ENCODE measurements around the gene KCNH3.
"Not testable (repeated sequence)": the region's sequence is repeated elsewhere in the genome, so short reads cannot be mapped to it uniquely, and the experiment has no call there.

The KCNH3 gene

GRCh38 chr12:49538510-49539403 lies at the start of gene KCNH3:
KCNH3 (plus strand) TSS chr12:49539030; CDS start chr12:49539417, 387 bp downstream.
- no peak for DNase-seq (ENCODE audit: low read depth, low spot score)

GRCh38 chr12:49489154-49489553 lies 49.7 kb upstream of the KCNH3 start:
- no peak for DNase-seq (ENCODE audit: low read depth, low spot score)

GRCh38 chr12:49489720-49490119 lies 49.1 kb upstream of the KCNH3 start:
- no peak for DNase-seq (ENCODE audit: low read depth, low spot score)

GRCh38 chr12:49491823-49492222 lies 47.0 kb upstream of the KCNH3 start:
- no peak for DNase-seq (ENCODE audit: low read depth, low spot score)

- no peak for DNase-seq (ENCODE audit: low read depth, low spot score)
Measured at GRCh38 chr12:49493900-49494299, 44.9 kb upstream of the KCNH3 start.

GRCh38 chr12:49496417-49497360 lies 42.1 kb upstream of the KCNH3 start:
- DNase-seq (ENCODE audit: low read depth, low spot score) = no peak

GRCh38 chr12:49501895-49502294 lies 36.9 kb upstream of the KCNH3 start:
- DNase-seq (ENCODE audit: low read depth, low spot score) = no peak

- no peak for DNase-seq (ENCODE audit: low read depth, low spot score)
Measured at GRCh38 chr12:49502590-49502989, 36.2 kb upstream of the KCNH3 start.

GRCh38 chr12:49503674-49504180 lies 35.1 kb upstream of the KCNH3 start:
- no peak for DNase-seq (ENCODE audit: low read depth, low spot score)

- no peak for DNase-seq (ENCODE audit: low read depth, low spot score)
Measured at GRCh38 chr12:49505672-49506071, 33.2 kb upstream of the KCNH3 start.

- no peak for DNase-seq (ENCODE audit: low read depth, low spot score)
Measured at GRCh38 chr12:49507139-49507538, 31.7 kb upstream of the KCNH3 start.

GRCh38 chr12:49509681-49510080 lies 29.1 kb upstream of the KCNH3 start:
- DNase-seq (ENCODE audit: low read depth, low spot score) = not testable (repeated sequence)

- DNase-seq (ENCODE audit: low read depth, low spot score) = no peak
Measured at GRCh38 chr12:49511410-49511809, 27.4 kb upstream of the KCNH3 start.

- no peak for DNase-seq (ENCODE audit: low read depth, low spot score)
Measured at GRCh38 chr12:49512546-49512945, 26.3 kb upstream of the KCNH3 start.

- DNase-seq (ENCODE audit: low read depth, low spot score) = no peak
Measured at GRCh38 chr12:49515266-49515665, 23.6 kb upstream of the KCNH3 start.

- no peak for DNase-seq (ENCODE audit: low read depth, low spot score)
Measured at GRCh38 chr12:49518914-49519573, 19.8 kb upstream of the KCNH3 start.

- DNase-seq (ENCODE audit: low read depth, low spot score) = no peak
Measured at GRCh38 chr12:49519574-49519936, 19.3 kb upstream of the KCNH3 start.

GRCh38 chr12:49521389-49521788 lies 17.4 kb upstream of the KCNH3 start:
- DNase-seq (ENCODE audit: low read depth, low spot score) = no peak

- DNase-seq (ENCODE audit: low read depth, low spot score) = no peak
Measured at GRCh38 chr12:49524660-49525324, 14.0 kb upstream of the KCNH3 start.

GRCh38 chr12:49525942-49526341 lies 12.9 kb upstream of the KCNH3 start:
- no peak for DNase-seq (ENCODE audit: low read depth, low spot score)

All from iPS DF 19.7 (cell line).